Stimulated activated CD8-positive, alpha-beta memory T cell treated with anti-CD3 and anti-CD28 coated beads, Interleukin-4, amount 100 ng/mL, for 24 hours (primary cell): ENCODE data around the gene XCR1.
"Not testable (repeated sequence)": the region's sequence is repeated elsewhere in the genome, so short reads cannot be mapped to it uniquely, and the experiment has no call there.

Experiments
- DNase-seq: peaks from one replicate; pipeline ENCODE4 v3.0.0-alpha.2; 2020; ENCODE audit warnings: low read depth

The XCR1 gene

DNA sequence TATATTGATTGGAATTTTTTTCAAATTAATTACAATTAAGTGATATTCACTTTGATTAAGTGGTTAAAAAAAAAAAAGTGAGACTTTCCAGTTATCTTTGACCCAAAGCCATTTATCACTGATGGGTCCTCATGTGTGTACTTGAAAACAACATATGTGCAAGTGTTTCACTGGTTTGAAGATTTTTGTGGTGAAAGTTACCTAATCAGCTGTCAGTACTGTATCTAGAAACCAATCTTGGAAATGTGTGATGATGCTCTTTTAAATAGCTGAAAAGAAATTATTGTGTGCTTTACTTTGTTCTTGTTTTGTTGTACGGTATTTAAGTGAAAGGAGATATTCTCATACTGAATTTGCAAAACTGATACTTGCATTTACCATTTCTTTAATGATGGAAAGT, 11.6 kb upstream of the XCR1 start:
- DNase-seq, result no peak

DNA sequence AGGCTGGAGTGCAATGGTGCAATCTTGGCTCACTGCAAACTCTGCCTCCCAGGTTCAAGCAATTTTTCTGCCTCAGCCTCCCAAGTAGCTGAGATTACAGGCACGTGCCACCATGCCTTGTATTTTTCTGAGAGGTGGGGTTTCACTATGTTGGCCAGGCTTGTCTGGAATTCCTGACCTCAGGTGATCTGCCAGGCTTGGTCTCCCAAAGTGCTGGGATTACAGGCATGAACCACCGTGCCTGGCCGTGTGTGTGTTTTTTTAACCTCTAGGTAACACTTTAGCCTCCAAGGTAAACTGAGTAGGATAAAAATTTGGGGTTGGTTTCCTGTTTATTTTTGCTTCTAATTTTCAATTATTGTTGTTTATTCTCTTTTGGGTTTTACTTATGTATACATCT, 10.8 kb upstream of the XCR1 start:
- DNase-seq, result not testable (repeated sequence)

DNA sequence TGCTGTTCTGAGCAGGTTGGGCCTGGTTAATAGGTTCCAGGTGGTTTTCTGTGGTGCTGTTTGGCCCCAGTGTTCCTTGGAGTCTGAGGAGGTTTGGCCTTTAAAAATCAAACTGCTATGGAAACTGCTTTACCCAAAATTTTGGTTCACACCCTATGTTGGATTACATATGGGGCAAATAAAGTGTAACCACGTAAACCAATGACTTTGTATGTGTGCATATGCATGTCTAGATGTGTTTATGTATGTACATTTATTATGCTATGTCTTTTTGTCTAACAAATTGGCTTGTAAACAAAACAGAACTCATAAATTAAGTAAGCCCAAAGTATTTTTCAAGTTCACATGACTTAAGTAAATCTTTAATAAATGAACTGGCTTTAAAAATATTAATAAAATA, 8.9 kb upstream of the XCR1 start:
- DNase-seq, result no peak

DNA sequence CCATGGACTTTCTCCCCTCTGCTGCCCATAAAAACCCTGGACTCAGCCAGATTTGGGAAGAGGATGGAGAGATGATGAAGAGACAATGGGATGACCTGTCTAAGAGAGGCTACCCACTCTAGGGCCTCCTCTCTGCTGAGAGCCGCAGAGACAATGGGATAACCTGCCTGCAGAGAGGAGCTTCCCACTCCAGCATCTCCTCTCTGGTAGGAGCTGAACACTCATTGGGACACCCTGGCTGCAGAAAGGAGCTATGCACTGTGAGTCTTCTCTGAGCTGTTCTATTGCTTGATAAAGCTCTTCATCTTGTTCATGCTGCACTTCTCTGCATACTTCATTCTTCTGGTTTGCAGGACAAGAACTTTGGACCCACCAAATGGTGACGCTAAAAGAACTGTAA, 4.5 kb upstream of the XCR1 start:
- DNase-seq, result no peak

- no peak for DNase-seq
Measured at GRCh38 chr3:46031269-46031668, 4.0 kb upstream of the XCR1 start.

- no peak for DNase-seq
Measured at GRCh38 chr3:46030626-46031025, 3.3 kb upstream of the XCR1 start.

DNA sequence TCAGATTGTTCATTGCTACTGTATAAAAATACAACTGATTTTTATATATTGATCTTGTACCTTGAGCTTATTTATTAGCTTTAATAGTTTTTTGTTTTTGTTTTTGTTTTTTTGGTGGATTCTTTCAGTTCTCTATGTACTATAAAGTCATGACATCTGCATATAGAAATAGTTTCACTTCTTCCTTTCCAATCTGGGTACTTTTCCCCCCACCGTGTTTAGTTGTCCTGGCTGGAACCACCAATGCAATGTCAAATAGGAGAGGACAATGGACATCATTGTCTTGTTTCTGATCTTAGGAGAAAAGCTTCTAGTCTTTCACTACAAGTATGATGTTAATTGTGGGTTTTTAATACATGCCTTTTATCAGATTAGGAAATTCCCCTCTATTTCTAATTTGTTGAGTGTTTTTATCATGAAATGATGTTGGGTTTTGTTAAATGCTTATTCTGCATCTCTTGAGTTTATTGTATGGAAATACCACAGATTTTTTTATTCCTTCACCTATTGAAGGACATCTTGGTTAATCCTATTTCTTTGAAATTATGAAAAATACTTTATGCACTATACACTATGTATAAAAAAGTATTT, 2.8 kb upstream of the XCR1 start:
- DNase-seq, result no peak

GRCh38 chr3:46027736-46028397, 584 bp upstream of the XCR1 start:
- DNase-seq, result no peak

DNA sequence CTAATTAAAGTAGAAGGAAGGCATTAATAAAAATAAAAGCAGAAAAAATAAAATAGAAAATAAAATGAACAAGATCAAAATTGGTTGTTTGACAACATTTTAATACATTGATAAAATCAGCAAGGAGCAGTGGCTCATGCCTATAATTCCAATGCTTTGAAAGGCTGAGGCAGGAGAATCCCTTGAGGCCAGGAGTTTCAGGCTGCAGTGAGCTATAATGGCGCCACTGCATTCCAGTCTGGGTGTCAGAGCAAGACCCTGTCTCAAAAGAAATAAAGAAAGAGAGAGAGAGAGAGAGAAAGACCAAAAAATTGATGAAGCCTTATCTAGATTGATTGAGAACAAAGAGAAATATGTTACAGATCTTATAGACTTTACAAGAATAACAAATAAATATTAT, 2.1 kb downstream of the XCR1 start:
- DNase-seq, result no peak

DNA sequence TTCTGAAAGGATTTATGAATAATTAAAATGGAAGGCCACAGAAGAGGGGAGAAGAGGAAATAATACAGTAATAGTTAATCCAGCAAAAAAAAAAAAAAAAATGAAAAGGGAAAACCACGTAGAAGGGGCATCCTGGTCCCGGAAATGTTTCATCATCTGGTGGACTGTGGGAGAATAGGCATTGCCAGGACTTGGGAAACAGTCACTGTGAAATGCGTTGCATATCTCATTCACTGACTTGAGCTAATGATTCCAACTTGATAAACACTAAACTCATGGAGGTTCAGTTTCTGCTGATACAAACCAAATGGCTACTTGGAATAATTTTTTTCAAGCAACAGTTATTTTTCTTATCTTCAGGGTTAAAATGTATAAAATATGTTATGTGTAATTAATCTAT, 3.2 kb downstream of the XCR1 start:
- DNase-seq, result no peak

- no peak for DNase-seq
Measured at GRCh38 chr3:46022909-46023785, 4.1 kb downstream of the XCR1 start.

- no peak for DNase-seq
Measured at GRCh38 chr3:46021516-46021915, 5.8 kb downstream of the XCR1 start.

- DNase-seq, result no peak
Measured at GRCh38 chr3:46020766-46021510, 6.3 kb downstream of the XCR1 start.

DNA sequence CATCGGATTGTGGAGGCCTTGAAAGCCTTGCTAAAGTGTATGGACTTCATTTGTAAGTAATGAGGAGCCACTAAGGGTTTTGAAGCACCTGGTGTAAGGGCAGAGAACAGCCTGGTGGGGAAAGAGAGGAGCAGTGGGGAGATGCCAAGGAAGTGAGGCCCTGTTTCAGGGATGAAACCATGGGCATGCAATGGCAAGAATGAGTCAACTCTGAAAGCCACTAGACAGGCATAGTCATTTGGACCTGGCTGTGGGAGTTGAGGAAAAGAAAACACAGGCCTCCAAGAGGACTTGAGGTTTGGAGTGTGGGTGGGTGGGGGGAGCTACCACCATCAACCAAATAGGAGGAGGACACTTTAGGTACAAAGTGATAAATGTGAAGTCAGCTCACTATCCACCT, 7.6 kb downstream of the XCR1 start:
- DNase-seq, result no peak

- DNase-seq, result no peak
Measured at GRCh38 chr3:46017720-46018119, 9.6 kb downstream of the XCR1 start.

DNA sequence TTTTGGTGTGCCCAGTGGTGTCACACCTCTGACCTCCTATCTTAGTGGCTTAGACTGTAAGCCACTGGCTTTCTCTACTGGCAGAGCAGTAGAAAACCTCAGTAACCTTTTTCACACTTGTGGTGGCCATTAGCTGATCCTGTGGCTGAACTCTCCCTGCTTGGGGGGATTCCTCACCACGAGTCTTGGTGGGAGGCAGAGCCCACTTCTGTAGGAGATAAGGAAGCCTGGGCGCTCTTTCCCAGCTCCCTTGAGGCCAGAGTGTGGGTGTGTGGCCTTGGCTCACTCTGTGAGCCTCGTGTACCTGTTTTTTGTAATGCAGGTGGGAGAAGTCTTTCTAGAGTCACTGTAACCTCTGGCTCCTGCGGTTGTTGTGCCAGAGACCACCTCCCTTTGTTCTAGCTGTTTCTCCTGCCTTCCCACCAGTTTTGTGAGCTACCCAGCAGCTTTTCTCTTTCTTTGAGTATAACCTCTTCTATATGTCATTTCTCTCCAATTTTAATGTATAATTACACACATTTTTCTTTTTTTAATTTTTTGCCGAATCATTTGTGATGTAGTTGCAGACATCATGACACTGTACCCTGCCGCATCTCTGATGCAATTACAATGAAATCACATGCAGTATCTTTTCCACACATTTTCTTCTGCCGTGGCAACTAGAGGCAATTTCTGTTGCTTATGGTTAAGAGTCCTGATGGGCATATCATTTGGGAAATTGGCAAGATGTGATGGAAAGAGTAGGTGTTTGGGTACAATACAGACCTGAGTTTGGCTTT, 13.8 kb downstream of the XCR1 start:
- no peak for DNase-seq

- no peak for DNase-seq
Measured at GRCh38 chr3:46012246-46012645, 15.0 kb downstream of the XCR1 start.

GRCh38 chr3:46010519-46011113, 16.7 kb downstream of the XCR1 start:
- no peak for DNase-seq

GRCh38 chr3:46008058-46008457, 19.2 kb downstream of the XCR1 start:
- no peak for DNase-seq

DNA sequence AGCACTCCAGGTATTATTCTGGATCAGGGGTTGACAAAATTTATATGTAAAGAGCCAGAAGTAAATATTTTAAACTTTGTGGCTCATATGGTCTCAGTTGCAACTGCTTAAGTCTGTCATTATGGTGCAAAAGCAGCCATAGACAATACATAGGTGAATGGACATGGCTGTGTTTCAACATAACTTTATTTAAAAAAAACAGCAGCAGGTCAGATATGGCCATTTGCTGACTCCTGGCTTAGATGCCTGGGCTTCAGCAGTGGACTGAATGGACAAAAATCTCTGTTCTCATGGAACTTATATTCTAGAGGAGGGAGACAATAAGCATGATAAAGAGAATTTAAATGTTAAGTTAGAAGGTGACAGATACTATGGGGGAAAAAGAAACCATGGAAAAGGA, 20.0 kb downstream of the XCR1 start:
- no peak for DNase-seq
